ENCODE results near the gene PIK3C2G. TPM values are rescaled to one million over a fixed set of nuclear protein-coding genes. Genes with fewer than 3 reads are reported as not detected.

The PIK3C2G gene
- total RNA-seq, 1 experiment from 2014 or later, result not detected

DNA sequence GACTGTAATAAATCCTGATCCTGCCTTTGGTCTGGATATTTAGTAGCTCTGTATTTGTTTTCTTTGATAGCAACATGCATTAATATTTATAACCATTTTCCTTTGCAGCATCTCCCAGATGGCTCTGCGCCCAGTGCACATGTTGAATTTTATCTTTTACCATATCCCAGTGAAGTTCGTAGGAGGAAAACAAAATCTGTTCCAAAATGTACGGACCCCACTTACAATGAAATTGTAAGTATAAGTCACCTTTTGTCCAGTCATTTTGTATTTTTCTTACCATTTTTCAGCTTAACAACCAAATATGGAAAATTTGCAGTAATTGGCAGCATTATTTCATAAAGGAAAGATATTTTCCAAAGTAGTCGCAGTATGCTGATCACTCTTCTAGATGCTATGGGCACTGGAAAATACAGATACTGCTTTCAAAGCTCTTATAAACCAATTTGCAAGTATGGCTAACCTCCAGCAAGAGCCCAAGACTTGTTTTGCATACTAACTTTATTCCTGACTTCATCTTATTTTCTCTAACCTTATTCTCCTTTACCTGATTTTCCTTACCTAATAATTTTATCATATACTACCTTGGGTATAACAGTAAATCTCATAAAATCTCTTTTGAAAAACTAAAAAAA lies 379.1 kb downstream of the PIK3C2G start:
- Histone ChIP-seq H3K36me3 (ENCODE audit: control insufficient read depth, insufficient read depth, low read length) (no peaks in the 10 kb centered on the region), H3K4me1 (ENCODE audit: control insufficient read depth, insufficient read depth, low read length) (no peaks in the 10 kb centered on the region), H3K4me3 (ENCODE audit: low read depth in 2 of 2, low read length in 2 of 2) (no peak overlapping the region), H3K27me3 (ENCODE audit: control insufficient read depth, insufficient read depth, low read length) (no peaks in the 10 kb centered on the region), H3K27ac (ENCODE audit: low read length) (no peak overlapping the region), H3K9me3 (ENCODE audit: control insufficient read depth, insufficient read depth, low read depth, low read length) (no peaks in the 10 kb centered on the region)
- in situ Hi-C loops (cut with HindIII; ENCODE audit: low pct_unique_long_range_greater_than_20kb, low sequenced_read_pairs), result no loop called here
- TF ChIP-seq TCF7L2 (IDR thresholded peaks at IDR 0.05; ENCODE audit: low read depth, low read length) (no peak), POLR2AphosphoS5 (IDR thresholded peaks at IDR 0.05; ENCODE audit: low read depth, low read length) (no peak), SIN3A (IDR thresholded peaks at IDR 0.05; ENCODE audit: borderline replicate concordance, insufficient read depth, low read depth, low read length) (no peak)
- TF ChIP-seq, protein P1, sequence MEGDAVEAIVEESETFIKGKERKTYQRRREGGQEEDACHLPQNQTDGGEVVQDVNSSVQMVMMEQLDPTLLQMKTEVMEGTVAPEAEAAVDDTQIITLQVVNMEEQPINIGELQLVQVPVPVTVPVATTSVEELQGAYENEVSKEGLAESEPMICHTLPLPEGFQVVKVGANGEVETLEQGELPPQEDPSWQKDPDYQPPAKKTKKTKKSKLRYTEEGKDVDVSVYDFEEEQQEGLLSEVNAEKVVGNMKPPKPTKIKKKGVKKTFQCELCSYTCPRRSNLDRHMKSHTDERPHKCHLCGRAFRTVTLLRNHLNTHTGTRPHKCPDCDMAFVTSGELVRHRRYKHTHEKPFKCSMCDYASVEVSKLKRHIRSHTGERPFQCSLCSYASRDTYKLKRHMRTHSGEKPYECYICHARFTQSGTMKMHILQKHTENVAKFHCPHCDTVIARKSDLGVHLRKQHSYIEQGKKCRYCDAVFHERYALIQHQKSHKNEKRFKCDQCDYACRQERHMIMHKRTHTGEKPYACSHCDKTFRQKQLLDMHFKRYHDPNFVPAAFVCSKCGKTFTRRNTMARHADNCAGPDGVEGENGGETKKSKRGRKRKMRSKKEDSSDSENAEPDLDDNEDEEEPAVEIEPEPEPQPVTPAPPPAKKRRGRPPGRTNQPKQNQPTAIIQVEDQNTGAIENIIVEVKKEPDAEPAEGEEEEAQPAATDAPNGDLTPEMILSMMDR (IDR thresholded peaks at IDR 0.05), result no peak
- TF ChIP-seq, protein P2, sequence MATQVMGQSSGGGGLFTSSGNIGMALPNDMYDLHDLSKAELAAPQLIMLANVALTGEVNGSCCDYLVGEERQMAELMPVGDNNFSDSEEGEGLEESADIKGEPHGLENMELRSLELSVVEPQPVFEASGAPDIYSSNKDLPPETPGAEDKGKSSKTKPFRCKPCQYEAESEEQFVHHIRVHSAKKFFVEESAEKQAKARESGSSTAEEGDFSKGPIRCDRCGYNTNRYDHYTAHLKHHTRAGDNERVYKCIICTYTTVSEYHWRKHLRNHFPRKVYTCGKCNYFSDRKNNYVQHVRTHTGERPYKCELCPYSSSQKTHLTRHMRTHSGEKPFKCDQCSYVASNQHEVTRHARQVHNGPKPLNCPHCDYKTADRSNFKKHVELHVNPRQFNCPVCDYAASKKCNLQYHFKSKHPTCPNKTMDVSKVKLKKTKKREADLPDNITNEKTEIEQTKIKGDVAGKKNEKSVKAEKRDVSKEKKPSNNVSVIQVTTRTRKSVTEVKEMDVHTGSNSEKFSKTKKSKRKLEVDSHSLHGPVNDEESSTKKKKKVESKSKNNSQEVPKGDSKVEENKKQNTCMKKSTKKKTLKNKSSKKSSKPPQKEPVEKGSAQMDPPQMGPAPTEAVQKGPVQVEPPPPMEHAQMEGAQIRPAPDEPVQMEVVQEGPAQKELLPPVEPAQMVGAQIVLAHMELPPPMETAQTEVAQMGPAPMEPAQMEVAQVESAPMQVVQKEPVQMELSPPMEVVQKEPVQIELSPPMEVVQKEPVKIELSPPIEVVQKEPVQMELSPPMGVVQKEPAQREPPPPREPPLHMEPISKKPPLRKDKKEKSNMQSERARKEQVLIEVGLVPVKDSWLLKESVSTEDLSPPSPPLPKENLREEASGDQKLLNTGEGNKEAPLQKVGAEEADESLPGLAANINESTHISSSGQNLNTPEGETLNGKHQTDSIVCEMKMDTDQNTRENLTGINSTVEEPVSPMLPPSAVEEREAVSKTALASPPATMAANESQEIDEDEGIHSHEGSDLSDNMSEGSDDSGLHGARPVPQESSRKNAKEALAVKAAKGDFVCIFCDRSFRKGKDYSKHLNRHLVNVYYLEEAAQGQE (IDR thresholded peaks at IDR 0.05; ENCODE audit: insufficient read depth in 1 of 2, low read depth in 2 of 2, low read length in 1 of 2), result no peak
- no TSS peak for BruUV-seq (replicated peaks)
- ATAC-seq (no peak), DNase-seq (ENCODE audit: low read depth, low spot score) (no peak)
- intact Hi-C loops (cut with micrococcal nuclease; ENCODE audit: unreplicated experiment), result no loop called here
- POLR2A ChIA-PET, result no interaction called here
- CTCF ChIA-PET, result no interaction called here

DNA sequence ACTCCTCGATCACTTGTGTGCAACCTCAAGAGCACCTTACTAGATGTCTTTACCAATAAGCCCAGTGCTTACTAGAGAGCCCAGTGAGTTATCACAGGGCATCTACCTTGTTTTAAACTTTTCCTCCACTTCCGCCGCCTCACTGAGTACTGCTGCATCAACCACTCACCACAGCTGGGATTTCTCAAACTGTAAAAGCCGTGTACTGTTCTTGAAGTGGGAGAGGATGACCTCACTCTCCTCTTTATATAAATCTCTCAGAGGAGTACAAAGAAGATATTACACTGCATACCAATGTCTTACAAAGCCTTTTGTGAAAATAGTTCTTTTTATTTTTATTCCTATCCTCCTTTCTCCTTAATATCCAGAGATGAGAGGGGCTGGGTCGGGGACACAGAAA lies 382.4 kb downstream of the PIK3C2G start:
- no peaks in the 10 kb centered on the region for H3K36me3 ChIP-seq (ENCODE audit: control insufficient read depth, insufficient read depth, low read length)
- no peaks in the 10 kb centered on the region for H3K9me3 ChIP-seq (ENCODE audit: control insufficient read depth, insufficient read depth, low read depth, low read length)
- ATAC-seq (no peak), DNase-seq (ENCODE audit: low read depth, low spot score) (no peak)
- ChIA-PET CTCF (no interaction called here), POLR2A (no interaction called here)
- no peaks in the 10 kb centered on the region for H3K27me3 ChIP-seq (ENCODE audit: control insufficient read depth, insufficient read depth, low read length)
- no peak overlapping the region for H3K4me3 ChIP-seq (ENCODE audit: low read depth in 2 of 2, low read length in 2 of 2)
- H3K27ac ChIP-seq (ENCODE audit: low read length), result no peak overlapping the region
- no peaks in the 10 kb centered on the region for H3K4me1 ChIP-seq (ENCODE audit: control insufficient read depth, insufficient read depth, low read length)
- in situ Hi-C loops (cut with HindIII; ENCODE audit: low pct_unique_long_range_greater_than_20kb, low sequenced_read_pairs), result no loop called here
- TF ChIP-seq SIN3A (IDR thresholded peaks at IDR 0.05; ENCODE audit: borderline replicate concordance, insufficient read depth, low read depth, low read length), result no peak
- TF ChIP-seq, protein P2 (IDR thresholded peaks at IDR 0.05; ENCODE audit: insufficient read depth in 1 of 2, low read depth in 2 of 2, low read length in 1 of 2), result no peak
- TF ChIP-seq, protein P1 (IDR thresholded peaks at IDR 0.05), result no peak
- no peak for TF ChIP-seq POLR2AphosphoS5 (IDR thresholded peaks at IDR 0.05; ENCODE audit: low read depth, low read length)
- TF ChIP-seq TCF7L2 (IDR thresholded peaks at IDR 0.05; ENCODE audit: low read depth, low read length), result no peak
- BruUV-seq (replicated peaks), result no TSS peak
- intact Hi-C loops (cut with micrococcal nuclease; ENCODE audit: unreplicated experiment), result no loop called here
